BLaER1 (cell line): ENCODE results near the gene TRMT61A.
A peak's percentile ranks its signal among the peaks of the same experiment; 100 is the strongest.

Source experiments
- H3K27ac ChIP-seq: shearing (Covaris generic); formaldehyde crosslinking; 2 replicates; pipeline ENCODE4 v1.8.1; 2022
- H3K27me3 ChIP-seq: shearing (Covaris generic); formaldehyde crosslinking; 2 replicates; pipeline ENCODE4 v1.8.1; 2022
- H3K36me3 ChIP-seq: shearing (Covaris generic); formaldehyde crosslinking; 2 replicates; pipeline ENCODE4 v1.8.1; 2022
- H3K4me1 ChIP-seq: shearing (Covaris generic); formaldehyde crosslinking; 2 replicates; pipeline ENCODE4 v1.8.1; 2022
- H3K4me2 ChIP-seq: shearing (Covaris generic); formaldehyde crosslinking; 2 replicates; pipeline ENCODE4 v1.8.1; 2022
- H3K4me3 ChIP-seq: shearing (Covaris generic); formaldehyde crosslinking; 2 replicates; pipeline ENCODE4 v1.8.1; 2022
- H3K9ac ChIP-seq: shearing (Covaris generic); formaldehyde crosslinking; 2 replicates; pipeline ENCODE4 v1.8.1; 2022
- H3K9me3 ChIP-seq: shearing (Covaris generic); formaldehyde crosslinking; 2 replicates; pipeline ENCODE4 v1.8.1; 2022
- H4K20me1 ChIP-seq: shearing (Covaris generic); formaldehyde crosslinking; 2 replicates; pipeline ENCODE4 v1.8.1; 2022
- Cebpa-rat ChIP-seq: shearing (Covaris generic); IDR thresholded peaks from 2 replicates; pipeline ENCODE4 v1.8.1; 2022

TRMT61A gene

GRCh38 chr14:103539056-103539825 is 10.2 kb downstream of the TRMT61A start:
- Histone ChIP-seq H3K9ac (0 out of 2 replicates have a peak overlapping the region, but pooled peaks have one; percentile 24), H3K9me3 (no peaks in the 10 kb centered on the region), H3K4me1 (peaks cover 64% of the 10 kb centered on the region), H3K4me2 (peak overlapping the region; percentile 91), H3K27me3 (no peaks in the 10 kb centered on the region), H3K36me3 (peaks cover 30% of the 10 kb centered on the region), H4K20me1 (peaks cover 37% of the 10 kb centered on the region), H3K4me3 (no peak overlapping the region), H3K27ac (0 out of 2 replicates have a peak overlapping the region, but pooled peaks have one; percentile 35)
- no peak for TF ChIP-seq Cebpa-rat

- Histone ChIP-seq H4K20me1 (peaks cover 19% of the 10 kb centered on the region), H3K27me3 (no peaks in the 10 kb centered on the region), H3K36me3 (peaks cover 11% of the 10 kb centered on the region), H3K9me3 (no peaks in the 10 kb centered on the region), H3K27ac (peak overlapping the region; percentile 87), H3K4me2 (peak overlapping the region; percentile 91), H3K9ac (peak overlapping the region; percentile 72; the same call in 1 of the 2 replicates), H3K4me1 (peaks cover 82% of the 10 kb centered on the region), H3K4me3 (no peak overlapping the region)
- TF ChIP-seq Cebpa-rat = no peak
These were observed 12.1 kb downstream of the TRMT61A start for GRCh38 chr14:103540821-103541708.

DNA sequence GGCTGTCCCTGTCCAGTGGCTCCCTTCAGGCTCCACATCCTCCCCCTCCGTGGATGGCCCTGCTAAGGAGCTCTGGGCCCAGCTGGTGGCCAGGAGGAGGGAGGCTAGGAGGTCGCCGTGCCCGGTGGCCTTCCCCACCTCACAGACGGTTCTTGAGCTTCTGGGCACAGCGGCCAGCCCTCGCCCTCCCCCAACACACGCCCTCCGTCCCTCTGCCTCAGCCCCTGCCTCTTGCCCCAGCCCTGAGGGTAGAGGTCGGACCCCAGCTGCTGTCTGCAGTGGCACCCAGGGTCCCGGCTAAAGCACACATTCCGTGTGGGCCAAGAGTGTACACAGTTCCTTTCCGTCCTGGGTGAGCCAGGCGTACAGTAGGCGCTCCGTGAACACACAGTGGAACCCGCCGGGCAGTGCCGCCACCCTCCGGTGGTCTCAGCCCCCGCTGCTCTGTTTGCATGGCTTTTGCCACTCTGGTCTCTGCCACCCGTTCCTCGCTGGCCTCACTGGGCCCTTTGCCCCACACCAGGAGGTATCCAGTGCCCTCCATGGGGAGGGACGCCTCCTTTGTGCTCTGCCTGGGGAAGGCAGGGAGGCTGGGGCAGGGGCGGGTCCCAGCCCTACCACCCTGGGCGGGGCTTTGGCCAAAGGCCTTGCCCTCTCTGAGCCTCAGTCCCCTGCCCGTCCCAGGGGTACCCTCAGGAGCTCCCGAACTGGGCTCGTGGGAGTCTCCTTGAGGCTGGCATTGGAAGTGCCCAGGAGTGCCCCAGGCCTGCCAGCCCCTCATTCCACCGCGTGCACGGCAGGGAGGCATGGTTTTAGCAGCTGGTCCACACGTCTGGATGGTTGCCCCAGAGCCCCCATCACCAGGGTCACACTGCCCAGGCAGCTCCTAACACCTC is 13.0 kb downstream of the TRMT61A start:
- no peaks in the 10 kb centered on the region for H3K9me3 ChIP-seq
- H3K4me2 ChIP-seq = peak overlapping the region; percentile 91
- peak overlapping the region; percentile 72 for H3K9ac ChIP-seq
- peak overlapping the region; percentile 87 for H3K27ac ChIP-seq
- no peaks in the 10 kb centered on the region for H3K27me3 ChIP-seq
- no peak for TF ChIP-seq Cebpa-rat
- H3K36me3 ChIP-seq = peaks cover 3% of the 10 kb centered on the region; the same call in 1 of the 2 replicates
- peaks cover 91% of the 10 kb centered on the region for H3K4me1 ChIP-seq
- peak overlapping the region; percentile 48; the same call in 1 of the 2 replicates for H3K4me3 ChIP-seq
- peaks cover 12% of the 10 kb centered on the region; the same call in 1 of the 2 replicates for H4K20me1 ChIP-seq

GRCh38 chr14:103542605-103543088 is 13.7 kb downstream of the TRMT61A start:
- H3K36me3 ChIP-seq = no peaks in the 10 kb centered on the region
- peak overlapping the region; percentile 87 for H3K27ac ChIP-seq
- no peak for TF ChIP-seq Cebpa-rat
- H3K4me3 ChIP-seq = peak overlapping the region; percentile 48; the same call in 1 of the 2 replicates
- H3K9ac ChIP-seq = peak overlapping the region; percentile 72
- peaks cover 98% of the 10 kb centered on the region for H3K4me1 ChIP-seq
- H3K27me3 ChIP-seq = no peaks in the 10 kb centered on the region
- no peaks in the 10 kb centered on the region for H3K9me3 ChIP-seq
- peak overlapping the region; percentile 91 for H3K4me2 ChIP-seq
- peaks cover 12% of the 10 kb centered on the region; the same call in 1 of the 2 replicates for H4K20me1 ChIP-seq

- no peak for TF ChIP-seq Cebpa-rat
- H3K9me3 ChIP-seq = no peaks in the 10 kb centered on the region
- no peaks in the 10 kb centered on the region for H3K27me3 ChIP-seq
- H3K36me3 ChIP-seq = no peaks in the 10 kb centered on the region
- peaks cover 8% of the 10 kb centered on the region; the same call in 1 of the 2 replicates for H4K20me1 ChIP-seq
- peak overlapping the region; percentile 72 for H3K9ac ChIP-seq
- H3K4me3 ChIP-seq = peak overlapping the region; percentile 48; the same call in 1 of the 2 replicates
- peak overlapping the region; percentile 87 for H3K27ac ChIP-seq
- H3K4me1 ChIP-seq = peaks cover 100% of the 10 kb centered on the region
- peak overlapping the region; percentile 91 for H3K4me2 ChIP-seq
These were observed 14.1 kb downstream of the TRMT61A start for GRCh38 chr14:103543140-103543539.

DNA sequence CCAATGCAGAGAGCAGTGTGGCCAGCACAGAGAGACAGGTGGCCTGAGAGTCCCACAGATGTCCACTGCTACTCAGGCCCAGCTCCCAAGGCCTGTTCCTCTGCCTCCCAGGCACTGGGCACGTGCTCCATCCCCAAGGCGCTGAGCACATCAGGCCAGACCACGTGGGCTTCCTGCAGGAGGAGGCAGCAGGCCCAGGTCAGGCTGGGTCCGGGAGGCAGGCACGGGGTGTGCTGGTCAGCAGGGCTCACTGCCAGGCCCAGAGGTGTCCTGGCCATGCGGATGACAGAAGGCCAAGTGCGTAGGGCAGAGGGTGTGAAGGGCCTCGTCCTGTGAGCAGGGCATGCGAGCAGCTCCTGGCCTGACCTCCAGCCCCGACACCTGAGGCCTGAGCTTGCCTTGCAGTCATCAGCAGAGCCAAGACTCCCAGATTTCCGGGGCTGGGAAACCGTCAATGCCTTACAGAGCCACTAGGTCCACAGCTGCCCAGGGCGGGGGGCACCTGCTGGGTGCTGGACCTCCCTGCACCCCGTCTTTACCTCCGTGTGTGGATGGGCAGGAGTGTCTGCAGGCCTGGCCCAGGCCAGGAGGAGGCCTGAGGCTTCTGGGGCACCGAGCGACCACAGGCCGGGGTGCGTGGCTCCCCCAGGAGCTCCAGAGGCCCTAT is 14.9 kb downstream of the TRMT61A start:
- Histone ChIP-seq H3K36me3 (no peaks in the 10 kb centered on the region), H3K27me3 (no peaks in the 10 kb centered on the region), H3K27ac (peak overlapping the region; percentile 87), H3K9ac (peak overlapping the region; percentile 72), H3K9me3 (no peaks in the 10 kb centered on the region), H4K20me1 (peaks cover 8% of the 10 kb centered on the region; the same call in 1 of the 2 replicates), H3K4me1 (peaks cover 100% of the 10 kb centered on the region), H3K4me3 (no peak overlapping the region), H3K4me2 (peak overlapping the region; percentile 91)
- TF ChIP-seq Cebpa-rat = no peak

GRCh38 chr14:103544388-103545218 is 15.6 kb downstream of the TRMT61A start:
- Histone ChIP-seq H3K27ac (peak overlapping the region; percentile 87), H3K27me3 (no peaks in the 10 kb centered on the region), H3K36me3 (no peaks in the 10 kb centered on the region), H3K9me3 (no peaks in the 10 kb centered on the region), H4K20me1 (peaks cover 8% of the 10 kb centered on the region; the same call in 1 of the 2 replicates), H3K4me3 (no peak overlapping the region), H3K4me1 (peaks cover 100% of the 10 kb centered on the region), H3K9ac (peak overlapping the region; percentile 72), H3K4me2 (peak overlapping the region; percentile 91)
- no peak for TF ChIP-seq Cebpa-rat
